Liver (tissue), 9 donors: Measurements from ENCODE around the gene CNTROB. TPM values are rescaled to one million over a fixed set of nuclear protein-coding genes. Genes with fewer than 3 reads are reported as not detected.
A peak's percentile ranks its signal among the peaks of the same experiment; 100 is the strongest.

Experiments
- DNase-seq: peaks from one replicate; pipeline ENCODE4 v3.0.0-alpha.2; 2017; ENCODE audit warnings: low spot score
- H3K27ac ChIP-seq, 2 donors: one replicate each; pipeline ENCODE4 v1.7.0; 2013; ENCODE audit warnings: inconsistent platforms in 2 of 2, low read length in 2 of 2, control low read depth in 1 of 2, low read depth in 1 of 2, mild to moderate bottlenecking in 1 of 2
- H3K27me3 ChIP-seq, 4 donors: one replicate each; pipeline versions ENCODE4 v1.6.1 to v1.7.0; 2013; ENCODE audit warnings: low read length in 3 of 4, inconsistent platforms in 1 of 4, mild to moderate bottlenecking in 1 of 4, moderate library complexity in 1 of 4; ENCODE audit not compliant: control insufficient read depth in 4 of 4, insufficient read depth in 4 of 4
- H3K36me3 ChIP-seq, 4 donors: one replicate each; pipeline versions ENCODE4 v1.6.1 to v1.7.0; 2013; ENCODE audit warnings: low read length in 3 of 4, mild to moderate bottlenecking in 3 of 4, low read depth in 1 of 4, moderate library complexity in 1 of 4; ENCODE audit not compliant: control insufficient read depth in 4 of 4, insufficient read depth in 3 of 4
- H3K4me1 ChIP-seq, 4 donors: one replicate each; pipeline versions ENCODE4 v1.6.1 to v1.7.0; 2013; ENCODE audit warnings: low read length in 3 of 4, mild to moderate bottlenecking in 3 of 4, moderate library complexity in 1 of 4; ENCODE audit not compliant: control insufficient read depth in 4 of 4, insufficient read depth in 4 of 4
- H3K4me3 ChIP-seq, 3 donors: one replicate each; pipeline versions ENCODE4 v1.6.1 to v1.7.0; 2013; ENCODE audit warnings: low read length in 3 of 3, control low read depth in 1 of 3, low read depth in 1 of 3, mild to moderate bottlenecking in 1 of 3
- H3K9ac ChIP-seq, 2 donors: one replicate each; pipeline ENCODE4 v1.7.0; 2013; ENCODE audit warnings: low read length in 2 of 2, mild to moderate bottlenecking in 2 of 2, moderate library complexity in 2 of 2, control low read depth in 1 of 2, low read depth in 1 of 2
- H3K9me3 ChIP-seq, 4 donors: one replicate each; pipeline versions ENCODE4 v1.6.1 to v1.7.0; 2013; ENCODE audit warnings: low read length in 3 of 4; ENCODE audit not compliant: control insufficient read depth in 4 of 4
- FOXA1 ChIP-seq: IDR thresholded peaks from 2 replicates; pipeline ENCODE4 v1.6.1; 2016; ENCODE audit warnings: antibody characterized with exemption
- FOXA2 ChIP-seq: IDR thresholded peaks from 2 replicates; pipeline ENCODE4 v1.6.1; 2016; ENCODE audit warnings: antibody characterized with exemption
- GABPA ChIP-seq, 2 donors: IDR thresholded peaks in 1 of 2; conservative IDR thresholded peaks in 1 of 2; 2 replicates each; pipeline ENCODE4 v1.6.1; 2016; ENCODE audit warnings: antibody characterized with exemption in 2 of 2, mild to moderate bottlenecking in 1 of 2, moderate library complexity in 1 of 2
- HNF4A ChIP-seq, 2 donors: conservative IDR thresholded peaks; 2 replicates each; pipeline ENCODE4 v1.6.1; 2016; ENCODE audit warnings: antibody characterized with exemption in 2 of 2, mild to moderate bottlenecking in 2 of 2
- JUND ChIP-seq, 2 donors: IDR thresholded peaks; 2 replicates each; pipeline ENCODE4 v1.6.1; 2016; ENCODE audit warnings: antibody characterized with exemption in 2 of 2
- RAD21 ChIP-seq, 2 donors: IDR thresholded peaks; 2 replicates each; pipeline ENCODE4 v1.6.1; 2016; ENCODE audit warnings: antibody characterized with exemption in 2 of 2, mild to moderate bottlenecking in 2 of 2
- RXRA ChIP-seq, 2 donors: IDR thresholded peaks; 2 replicates each; pipeline ENCODE4 v1.6.1; 2017 to 2018; ENCODE audit warnings: antibody characterized with exemption in 2 of 2, mild to moderate bottlenecking in 1 of 2
- SP1 ChIP-seq: IDR thresholded peaks from 2 replicates; pipeline ENCODE4 v1.6.1; 2018; ENCODE audit warnings: antibody characterized with exemption, mild to moderate bottlenecking
- WGBS: extraction: QIAGEN DNeasy Blood & Tissue Kit; methylation state at CpG from one replicate; pipeline ENCODE4 v1.1.7; 2013; 5-methylcytosine and 5-hydroxymethylcytosine counted together
- polyA plus RNA-seq, 2 donors: library from polyadenylated mRNA; stranded (reverse) in 1 of 2; unstranded in 1 of 2; fragments of 200-250 nt in 1 of 2; fragments of >200 nt in 1 of 2; fragmentation: Nextera tagmentation in 1 of 2; extraction: Ambion mirVana in 1 of 2; gene quantifications; one replicate each; pipeline versions ENCODE4 v1.2.1 to v1.2.3, GENCODE V29; 2013 to 2015
- total RNA-seq, 2 donors: library from RNA; depleted of rRNA; stranded (reverse); fragments of >200 nt; gene quantifications; one replicate each; pipeline ENCODE4 v1.2.3, GENCODE V29; 2014
- TF ChIP-seq, protein P1 (sequence below): IDR thresholded peaks from 2 replicates; pipeline ENCODE4 v1.6.1; 2016; ENCODE audit warnings: antibody characterized with exemption
- TF ChIP-seq, protein P2 (sequence below): IDR thresholded peaks from 2 replicates; pipeline ENCODE4 v1.6.1; 2016; ENCODE audit warnings: antibody characterized with exemption
- TF ChIP-seq, protein P3 (sequence below): fragments of 150-350 bp; IDR thresholded peaks from 2 replicates; pipeline ENCODE4 v1.5.1; 2017; ENCODE audit warnings: improper control_type of control experiment, low read depth, low read length; ENCODE audit not compliant: missing input control
- donor health status: healthy.
- donor health status: healthy.
- donor health status: healthy.
- donor health status: healthy.
- donor health status: healthy.

The CNTROB gene
- total and polyA plus RNA-seq, 4 donors: 2.2 to 12.0 (median 8.6) TPM

DNA sequence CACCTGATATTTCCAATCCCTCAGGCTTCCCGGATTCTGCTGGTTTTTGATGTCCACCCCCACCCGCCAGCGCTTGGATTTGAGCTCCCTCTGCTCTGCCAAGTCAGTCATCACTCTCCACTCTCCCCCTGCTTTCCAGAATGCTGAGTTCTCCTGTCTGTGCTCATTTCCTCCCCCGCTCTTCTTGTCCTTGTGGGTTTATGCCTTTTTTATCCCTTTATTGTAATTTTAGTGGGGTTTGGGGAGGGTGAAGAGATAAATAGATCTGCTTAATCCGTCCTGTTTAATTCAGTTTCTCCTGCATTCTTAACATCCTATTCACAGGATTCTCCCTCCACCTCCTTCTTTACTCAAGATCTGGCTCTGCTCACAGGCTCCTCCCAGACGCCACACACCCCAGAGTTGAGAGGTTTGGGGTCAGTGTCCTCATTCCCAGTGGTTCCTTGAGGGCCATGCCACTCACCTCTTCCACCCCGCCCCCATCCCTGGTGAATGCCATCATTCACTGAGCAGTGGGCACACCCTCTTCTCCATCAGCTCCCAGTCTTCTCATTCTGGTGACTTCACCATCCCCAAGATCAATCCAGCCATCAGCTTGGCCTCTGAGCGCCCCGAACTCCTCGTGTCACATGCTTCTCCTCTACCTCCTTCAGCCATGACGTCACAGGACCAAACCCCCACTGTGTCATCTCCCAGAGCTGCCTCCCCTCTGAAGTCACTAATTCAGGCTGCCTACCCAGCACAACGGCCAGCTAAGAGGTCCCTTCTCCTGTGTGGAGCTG is 55.3 kb downstream of the CNTROB start (continued):
- TF ChIP-seq, protein P1, sequence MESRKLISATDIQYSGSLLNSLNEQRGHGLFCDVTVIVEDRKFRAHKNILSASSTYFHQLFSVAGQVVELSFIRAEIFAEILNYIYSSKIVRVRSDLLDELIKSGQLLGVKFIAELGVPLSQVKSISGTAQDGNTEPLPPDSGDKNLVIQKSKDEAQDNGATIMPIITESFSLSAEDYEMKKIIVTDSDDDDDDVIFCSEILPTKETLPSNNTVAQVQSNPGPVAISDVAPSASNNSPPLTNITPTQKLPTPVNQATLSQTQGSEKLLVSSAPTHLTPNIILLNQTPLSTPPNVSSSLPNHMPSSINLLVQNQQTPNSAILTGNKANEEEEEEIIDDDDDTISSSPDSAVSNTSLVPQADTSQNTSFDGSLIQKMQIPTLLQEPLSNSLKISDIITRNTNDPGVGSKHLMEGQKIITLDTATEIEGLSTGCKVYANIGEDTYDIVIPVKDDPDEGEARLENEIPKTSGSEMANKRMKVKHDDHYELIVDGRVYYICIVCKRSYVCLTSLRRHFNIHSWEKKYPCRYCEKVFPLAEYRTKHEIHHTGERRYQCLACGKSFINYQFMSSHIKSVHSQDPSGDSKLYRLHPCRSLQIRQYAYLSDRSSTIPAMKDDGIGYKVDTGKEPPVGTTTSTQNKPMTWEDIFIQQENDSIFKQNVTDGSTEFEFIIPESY: no peak
- TF ChIP-seq RAD21 (IDR thresholded peaks at IDR 0.05) (no peak), HNF4A (conservative IDR thresholded peaks at IDR 0.05) (no peak), FOXA2 (no peak), JUND (IDR thresholded peaks at IDR 0.05) (no peak), SP1 (no peak)
- TF ChIP-seq, protein P2, sequence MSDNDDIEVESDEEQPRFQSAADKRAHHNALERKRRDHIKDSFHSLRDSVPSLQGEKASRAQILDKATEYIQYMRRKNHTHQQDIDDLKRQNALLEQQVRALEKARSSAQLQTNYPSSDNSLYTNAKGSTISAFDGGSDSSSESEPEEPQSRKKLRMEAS: no peak

DNA sequence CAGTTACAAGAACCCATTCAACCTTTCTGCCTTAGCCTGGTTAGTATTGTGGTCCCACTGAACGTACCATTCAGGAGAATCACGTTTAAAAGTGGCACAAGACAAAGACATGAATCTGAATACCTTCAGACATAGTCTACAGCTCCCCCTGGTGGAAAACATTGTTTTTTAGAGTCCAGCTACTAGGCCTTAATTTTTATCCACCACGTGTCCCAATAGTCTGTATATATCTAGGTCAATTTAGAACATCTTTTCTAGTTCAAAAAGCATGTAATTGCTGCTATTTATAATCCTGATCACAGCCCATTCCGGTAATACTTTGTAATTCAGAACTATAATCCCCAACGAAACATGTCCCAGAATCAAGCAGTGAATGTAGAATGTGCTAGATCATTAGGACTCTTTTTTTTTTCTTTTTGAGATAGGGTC is 56.8 kb downstream of the CNTROB start:
- WGBS: 18% methylated on average over 5 of the region's 5 CpGs
- H3K27me3 ChIP-seq: peaks cover 0 to 4% (median 1%) of the 10 kb centered on the region in 4 donors
- peaks cover 0 to 11% (median 5%) of the 10 kb centered on the region in 4 donors for H3K4me1 ChIP-seq
- no peak overlapping the region for H3K27ac ChIP-seq
- H3K9me3 ChIP-seq: no peaks in the 10 kb centered on the region
- DNase-seq: no peak
- H3K9ac ChIP-seq: no peak overlapping the region
- H3K4me3 ChIP-seq: no peak overlapping the region
- H3K36me3 ChIP-seq: no peaks in the 10 kb centered on the region
- no peak for TF ChIP-seq FOXA1
- TF ChIP-seq RAD21 (IDR thresholded peaks at IDR 0.05): peak; percentile 80 to 85
- TF ChIP-seq, protein P3, sequence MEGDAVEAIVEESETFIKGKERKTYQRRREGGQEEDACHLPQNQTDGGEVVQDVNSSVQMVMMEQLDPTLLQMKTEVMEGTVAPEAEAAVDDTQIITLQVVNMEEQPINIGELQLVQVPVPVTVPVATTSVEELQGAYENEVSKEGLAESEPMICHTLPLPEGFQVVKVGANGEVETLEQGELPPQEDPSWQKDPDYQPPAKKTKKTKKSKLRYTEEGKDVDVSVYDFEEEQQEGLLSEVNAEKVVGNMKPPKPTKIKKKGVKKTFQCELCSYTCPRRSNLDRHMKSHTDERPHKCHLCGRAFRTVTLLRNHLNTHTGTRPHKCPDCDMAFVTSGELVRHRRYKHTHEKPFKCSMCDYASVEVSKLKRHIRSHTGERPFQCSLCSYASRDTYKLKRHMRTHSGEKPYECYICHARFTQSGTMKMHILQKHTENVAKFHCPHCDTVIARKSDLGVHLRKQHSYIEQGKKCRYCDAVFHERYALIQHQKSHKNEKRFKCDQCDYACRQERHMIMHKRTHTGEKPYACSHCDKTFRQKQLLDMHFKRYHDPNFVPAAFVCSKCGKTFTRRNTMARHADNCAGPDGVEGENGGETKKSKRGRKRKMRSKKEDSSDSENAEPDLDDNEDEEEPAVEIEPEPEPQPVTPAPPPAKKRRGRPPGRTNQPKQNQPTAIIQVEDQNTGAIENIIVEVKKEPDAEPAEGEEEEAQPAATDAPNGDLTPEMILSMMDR: peak; percentile 64
- TF ChIP-seq RXRA (IDR thresholded peaks at IDR 0.05): no peak

DNA sequence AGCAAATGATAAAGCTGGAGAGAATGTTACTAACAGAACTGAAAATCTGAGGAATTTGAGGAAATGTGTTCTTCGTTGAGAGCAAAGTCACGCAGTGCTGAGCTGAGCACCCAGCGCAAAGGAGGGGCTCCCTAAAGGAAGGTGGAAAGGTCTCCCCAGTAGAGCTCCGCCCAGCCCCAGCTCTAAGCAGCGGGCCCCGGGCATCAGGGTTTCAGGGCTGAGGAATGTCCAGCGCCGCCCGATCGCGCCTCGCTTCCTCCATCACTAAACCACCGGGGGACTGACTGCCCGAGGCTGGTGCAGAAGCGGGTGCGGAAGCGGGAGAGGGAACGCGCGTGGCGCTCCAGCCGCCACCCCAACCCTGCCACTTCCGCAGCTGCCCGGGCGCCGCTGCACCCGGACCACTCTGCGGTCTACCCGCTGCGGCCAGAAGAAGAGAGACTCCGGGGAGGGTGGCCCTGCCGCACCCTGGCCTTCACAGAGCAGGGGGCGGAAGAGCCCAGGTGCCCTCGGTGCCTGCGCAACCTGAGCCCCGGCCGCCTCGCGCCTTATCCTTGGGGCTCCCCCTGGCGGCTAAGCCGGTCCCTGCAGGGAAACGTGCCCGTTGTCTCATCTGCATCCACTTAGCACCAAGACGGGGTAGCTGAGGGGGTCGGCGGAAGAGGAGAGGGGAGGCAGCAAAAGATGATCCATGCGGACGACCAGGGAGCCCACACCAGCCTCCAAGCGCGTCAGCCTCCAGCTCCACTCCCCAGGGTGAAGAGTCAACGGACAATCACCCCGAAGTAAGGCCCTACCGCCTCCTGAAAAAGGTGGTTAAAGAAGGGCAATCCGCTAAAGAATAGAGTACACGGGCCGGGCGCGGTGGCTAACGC is 58.0 kb downstream of the CNTROB start:
- peak overlapping the region; percentile 35 to 58 (median 54) for H3K4me3 ChIP-seq
- peaks cover 0 to 11% (median 5%) of the 10 kb centered on the region in 4 donors for H3K4me1 ChIP-seq
- peak; percentile 93 for DNase-seq
- TF ChIP-seq JUND (IDR thresholded peaks at IDR 0.05): no peak
- TF ChIP-seq, protein P3: peak; percentile 83
- no peak for TF ChIP-seq GABPA (IDR thresholded peaks at IDR 0.05 in 1 of 2, conservative IDR thresholded peaks at IDR 0.05 in 1 of 2)
- TF ChIP-seq RAD21 (IDR thresholded peaks at IDR 0.05): peak; percentile 70 to 82
- H3K27me3 ChIP-seq: peaks cover 0 to 4% (median 1%) of the 10 kb centered on the region in 4 donors
- peak overlapping the region in 1 of 2 donors; percentile 13 for H3K27ac ChIP-seq
- H3K9ac ChIP-seq: no peak overlapping the region
- no peaks in the 10 kb centered on the region for H3K9me3 ChIP-seq
- no peaks in the 10 kb centered on the region for H3K36me3 ChIP-seq
- WGBS: 4% methylated on average over 59 of the region's 59 CpGs
